ENCODE data around the gene TNXB. TPM values are rescaled to one million over a fixed set of nuclear protein-coding genes. Genes with fewer than 3 reads are reported as not detected.

Gene TNXB
- total RNA-seq, 1 donor from 2014 or later, result 10.3 TPM

DNA sequence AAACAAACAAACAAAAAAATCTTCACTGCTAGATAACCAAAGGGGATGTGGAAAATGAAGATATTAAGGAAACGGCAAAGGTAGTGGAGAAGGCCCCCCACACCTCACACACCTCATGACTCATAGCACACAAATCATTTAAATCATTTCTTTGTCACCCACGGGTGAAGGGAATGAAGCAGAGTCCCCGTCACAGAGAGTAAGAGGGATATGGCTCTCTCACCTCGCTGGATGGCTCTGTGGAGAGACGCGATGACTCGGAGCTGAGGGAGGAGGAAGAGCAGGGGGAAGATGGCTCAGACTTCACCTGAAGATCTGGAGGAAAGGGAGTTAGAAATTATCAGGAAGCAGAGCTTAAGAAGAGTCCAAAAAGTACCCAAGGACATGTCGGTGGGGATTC is 17.7 kb upstream of the TNXB start:
- Mint-ChIP-seq H3K27me3 (no peaks in the 10 kb centered on the region), H3K4me1 (ENCODE audit: low read depth) (peaks cover 27% of the 10 kb centered on the region), H3K9me3 (ENCODE audit: low read depth) (no peaks in the 10 kb centered on the region), H3K36me3 (ENCODE audit: insufficient read depth) (peaks cover 19% of the 10 kb centered on the region), H3K27ac (peak overlapping the region; percentile 99), H3K4me3 (ENCODE audit: low read depth) (peak overlapping the region; percentile 100)
- no peak for DNase-seq (ENCODE audit: low spot score, unreplicated experiment)
- TF ChIP-seq, protein P1, sequence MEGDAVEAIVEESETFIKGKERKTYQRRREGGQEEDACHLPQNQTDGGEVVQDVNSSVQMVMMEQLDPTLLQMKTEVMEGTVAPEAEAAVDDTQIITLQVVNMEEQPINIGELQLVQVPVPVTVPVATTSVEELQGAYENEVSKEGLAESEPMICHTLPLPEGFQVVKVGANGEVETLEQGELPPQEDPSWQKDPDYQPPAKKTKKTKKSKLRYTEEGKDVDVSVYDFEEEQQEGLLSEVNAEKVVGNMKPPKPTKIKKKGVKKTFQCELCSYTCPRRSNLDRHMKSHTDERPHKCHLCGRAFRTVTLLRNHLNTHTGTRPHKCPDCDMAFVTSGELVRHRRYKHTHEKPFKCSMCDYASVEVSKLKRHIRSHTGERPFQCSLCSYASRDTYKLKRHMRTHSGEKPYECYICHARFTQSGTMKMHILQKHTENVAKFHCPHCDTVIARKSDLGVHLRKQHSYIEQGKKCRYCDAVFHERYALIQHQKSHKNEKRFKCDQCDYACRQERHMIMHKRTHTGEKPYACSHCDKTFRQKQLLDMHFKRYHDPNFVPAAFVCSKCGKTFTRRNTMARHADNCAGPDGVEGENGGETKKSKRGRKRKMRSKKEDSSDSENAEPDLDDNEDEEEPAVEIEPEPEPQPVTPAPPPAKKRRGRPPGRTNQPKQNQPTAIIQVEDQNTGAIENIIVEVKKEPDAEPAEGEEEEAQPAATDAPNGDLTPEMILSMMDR (IDR thresholded peaks at IDR 0.05; ENCODE audit: unreplicated experiment), result no peak

DNA sequence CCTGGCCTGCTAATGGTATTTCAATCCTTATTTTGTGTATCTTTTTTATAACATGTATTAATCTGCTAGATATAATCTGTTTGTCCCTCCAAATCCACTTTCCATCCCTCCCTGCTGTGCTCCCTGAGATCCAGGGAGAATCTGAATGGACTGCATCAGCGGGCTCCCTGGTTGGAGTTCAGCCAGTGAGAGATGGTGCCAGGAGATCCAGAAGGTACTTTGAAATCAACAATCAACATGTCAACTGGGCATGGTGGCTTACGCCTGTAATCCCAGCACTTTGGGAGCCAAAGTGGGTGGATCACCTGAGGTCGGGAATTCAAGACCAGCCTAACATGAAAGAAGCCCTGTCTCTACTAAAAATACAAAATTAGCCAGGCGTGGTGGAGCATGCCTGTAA is 14.5 kb upstream of the TNXB start:
- H3K9me3 Mint-ChIP-seq (ENCODE audit: low read depth), result no peaks in the 10 kb centered on the region
- peaks cover 28% of the 10 kb centered on the region for H3K4me1 Mint-ChIP-seq (ENCODE audit: low read depth)
- DNase-seq (ENCODE audit: low spot score, unreplicated experiment), result no peak
- TF ChIP-seq, protein P1 (IDR thresholded peaks at IDR 0.05; ENCODE audit: unreplicated experiment), result no peak
- H3K4me3 Mint-ChIP-seq (ENCODE audit: low read depth), result no peak overlapping the region
- H3K27ac Mint-ChIP-seq, result no peak overlapping the region
- no peaks in the 10 kb centered on the region for H3K27me3 Mint-ChIP-seq
- H3K36me3 Mint-ChIP-seq (ENCODE audit: insufficient read depth), result peaks cover 33% of the 10 kb centered on the region

GRCh38 chr6:32120573-32121059 is 11.5 kb upstream of the TNXB start:
- Mint-ChIP-seq H3K4me1 (ENCODE audit: low read depth) (peaks cover 9% of the 10 kb centered on the region), H3K4me3 (ENCODE audit: low read depth) (no peak overlapping the region), H3K36me3 (ENCODE audit: insufficient read depth) (peaks cover 39% of the 10 kb centered on the region), H3K27ac (no peak overlapping the region), H3K9me3 (ENCODE audit: low read depth) (no peaks in the 10 kb centered on the region), H3K27me3 (no peaks in the 10 kb centered on the region)
- TF ChIP-seq, protein P1 (IDR thresholded peaks at IDR 0.05; ENCODE audit: unreplicated experiment), result no peak
- DNase-seq (ENCODE audit: low spot score, unreplicated experiment), result no peak

GRCh38 chr6:32118782-32119628 is 9.9 kb upstream of the TNXB start:
- Mint-ChIP-seq H3K36me3 (ENCODE audit: insufficient read depth) (peaks cover 36% of the 10 kb centered on the region), H3K9me3 (ENCODE audit: low read depth) (no peaks in the 10 kb centered on the region), H3K4me1 (ENCODE audit: low read depth) (peaks cover 9% of the 10 kb centered on the region), H3K27ac (peak overlapping the region; percentile 91), H3K27me3 (no peaks in the 10 kb centered on the region), H3K4me3 (ENCODE audit: low read depth) (no peak overlapping the region)
- TF ChIP-seq, protein P1 (IDR thresholded peaks at IDR 0.05; ENCODE audit: unreplicated experiment), result peak; percentile 92
- peak; percentile 75 for DNase-seq (ENCODE audit: low spot score, unreplicated experiment)

DNA sequence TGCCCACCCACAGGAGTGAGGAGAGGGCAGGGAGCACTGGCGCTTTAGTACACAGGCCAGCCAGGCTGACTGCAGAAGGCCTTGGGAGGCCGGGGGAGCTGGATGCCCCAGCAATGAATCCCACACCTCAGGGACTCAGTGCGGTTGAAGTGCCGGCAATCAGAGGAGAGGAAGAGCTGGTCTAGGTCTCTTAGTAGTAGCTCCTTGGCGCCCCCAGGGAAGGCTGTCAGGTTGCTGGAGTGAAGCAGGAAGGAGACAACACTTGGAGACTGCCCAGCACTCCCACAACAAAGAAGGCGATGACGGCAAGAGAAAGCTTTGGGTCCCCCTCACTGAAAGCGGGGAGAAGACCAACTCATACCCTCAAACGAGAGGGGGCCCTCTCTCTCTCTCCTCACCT is 8.3 kb upstream of the TNXB start:
- DNase-seq (ENCODE audit: low spot score, unreplicated experiment), result no peak
- Mint-ChIP-seq H3K36me3 (ENCODE audit: insufficient read depth) (peaks cover 29% of the 10 kb centered on the region), H3K27me3 (no peaks in the 10 kb centered on the region)

More for the DNA sequence above, 8.3 kb upstream of the TNXB start:
- peaks cover 9% of the 10 kb centered on the region for H3K4me1 Mint-ChIP-seq (ENCODE audit: low read depth)
- H3K4me3 Mint-ChIP-seq (ENCODE audit: low read depth), result no peak overlapping the region
- TF ChIP-seq, protein P1 (IDR thresholded peaks at IDR 0.05; ENCODE audit: unreplicated experiment), result no peak
- H3K9me3 Mint-ChIP-seq (ENCODE audit: low read depth), result no peaks in the 10 kb centered on the region
- no peak overlapping the region for H3K27ac Mint-ChIP-seq
